Raji (cell line): ENCODE data around the gene F12.
A peak's percentile ranks its signal among the peaks of the same experiment; 100 is the strongest.

Experiments used
- POLR2A ChIP-seq: IDR thresholded peaks from 2 replicates; pipeline ENCODE4 v1.6.1; 2011; ENCODE audit warnings: low read depth, low read length, control low read depth; ENCODE audit not compliant: insufficient read depth

F12 gene

DNA sequence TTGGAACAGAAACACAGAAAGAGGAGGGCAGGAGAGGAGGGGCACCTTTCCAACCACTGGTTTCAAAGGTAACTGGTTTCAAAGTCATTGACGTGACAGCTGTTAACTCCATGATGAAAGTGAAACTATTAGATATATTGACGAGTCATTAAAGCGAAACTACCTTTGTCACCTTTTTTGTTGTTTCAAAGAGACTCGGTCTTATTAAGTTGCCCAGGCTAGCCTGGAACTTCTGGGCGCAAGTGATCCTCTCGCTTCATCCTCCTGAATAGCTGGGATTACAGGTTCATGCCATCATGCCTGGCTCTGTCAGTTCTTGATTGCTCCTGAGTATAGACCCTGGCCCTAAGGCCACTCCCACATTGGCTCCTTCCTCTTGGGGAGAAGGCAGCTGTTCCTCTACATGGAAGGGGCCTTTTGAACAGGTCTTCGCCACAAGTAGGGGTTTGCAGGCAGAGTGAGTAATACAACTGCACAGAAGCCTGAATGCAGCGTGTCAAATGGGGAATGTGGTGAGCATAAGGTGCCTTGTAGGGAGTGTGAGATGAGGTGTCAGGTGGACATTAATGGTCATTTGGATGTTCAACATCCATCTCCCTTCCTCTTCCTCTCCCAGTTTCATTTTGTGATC, 3.4 kb upstream of the F12 start:
- TF ChIP-seq POLR2A: no peak

DNA sequence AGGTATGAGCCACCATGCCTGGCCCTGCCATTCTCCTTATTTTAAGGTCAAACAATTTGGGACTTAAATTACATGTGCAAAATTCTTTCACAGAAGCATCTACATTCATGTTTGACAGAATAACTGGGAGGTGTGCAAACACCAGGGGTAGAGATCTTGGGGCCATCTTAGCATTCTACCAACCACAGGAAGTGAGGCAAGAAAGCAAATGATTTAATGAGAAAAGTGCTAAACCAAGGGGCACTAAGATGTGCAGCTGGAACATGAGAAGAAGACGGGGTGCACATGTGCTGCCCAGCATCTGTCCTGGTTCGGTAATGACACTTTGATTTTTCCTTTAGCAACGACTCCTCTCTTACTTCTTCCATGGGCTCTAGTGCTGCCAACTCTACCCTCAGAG, 1.2 kb upstream of the F12 start:
- no peak for TF ChIP-seq POLR2A

DNA sequence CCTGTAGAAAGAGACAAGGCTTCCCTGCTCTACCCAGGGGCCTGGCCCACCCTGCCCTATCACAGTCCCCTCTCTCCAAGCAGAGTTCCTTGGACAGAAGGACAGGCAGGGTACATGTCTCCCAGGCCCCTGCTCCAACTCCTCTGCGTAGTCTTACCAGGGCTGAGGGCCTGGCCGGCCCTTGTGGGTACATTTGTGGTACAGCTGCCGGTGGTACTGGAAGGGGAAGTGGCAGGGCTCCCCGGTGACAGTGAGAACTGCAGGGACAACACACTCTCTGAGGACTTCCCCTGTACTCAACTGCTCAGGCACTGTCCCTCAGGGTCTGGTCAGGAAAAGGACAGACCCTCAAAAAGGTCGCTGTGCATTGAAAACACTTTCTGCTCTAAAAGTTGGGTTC, 3.6 kb downstream of the F12 start:
- no peak for TF ChIP-seq POLR2A

DNA sequence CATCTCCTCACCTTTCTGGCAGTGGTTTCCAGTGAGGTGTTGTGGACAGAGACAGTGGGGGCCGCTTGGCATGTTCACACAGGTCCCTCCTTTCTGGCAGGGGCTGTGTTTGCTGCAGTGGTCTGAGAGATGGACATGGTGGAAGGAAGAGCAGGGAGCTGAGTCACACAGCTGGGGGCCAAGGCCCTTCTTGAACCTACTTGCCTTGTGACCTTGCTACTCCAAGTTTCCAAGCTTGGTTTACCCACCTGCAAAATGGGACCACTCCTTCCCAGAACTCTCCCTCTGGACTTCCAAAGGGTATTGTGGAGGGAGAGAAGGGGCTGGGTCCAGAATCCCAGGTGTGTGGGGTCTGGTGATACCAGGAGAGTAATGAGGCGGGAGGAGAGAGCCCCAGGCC, 4.1 kb downstream of the F12 start:
- TF ChIP-seq POLR2A: no peak

DNA sequence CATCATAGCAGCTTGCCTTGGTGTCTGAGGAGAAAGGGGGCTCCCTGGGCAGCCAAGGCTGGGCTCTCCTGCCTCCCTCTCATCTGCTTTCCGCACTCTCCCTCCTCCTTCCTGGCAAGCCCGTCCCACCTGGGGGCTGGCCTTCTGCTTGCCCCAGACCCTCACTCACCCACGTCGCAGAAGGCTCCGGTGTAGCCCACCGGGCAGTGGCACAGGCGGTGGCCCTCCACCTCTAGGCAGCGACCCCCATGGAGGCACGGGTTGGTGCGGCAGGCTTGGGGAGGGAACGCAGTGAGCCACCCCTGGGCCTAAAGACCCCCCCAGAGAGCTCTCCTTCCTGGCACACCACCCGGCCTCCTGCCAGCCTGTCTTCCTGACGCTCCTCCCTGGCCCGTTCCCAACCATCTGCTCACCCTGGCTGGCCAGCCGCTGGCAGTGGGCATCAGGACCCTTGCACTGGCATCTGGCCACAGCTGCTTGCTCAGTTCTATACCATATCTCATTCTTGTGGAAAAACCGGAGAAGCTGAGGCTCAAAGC, 4.7 kb downstream of the F12 start:
- TF ChIP-seq POLR2A: no peak

DNA sequence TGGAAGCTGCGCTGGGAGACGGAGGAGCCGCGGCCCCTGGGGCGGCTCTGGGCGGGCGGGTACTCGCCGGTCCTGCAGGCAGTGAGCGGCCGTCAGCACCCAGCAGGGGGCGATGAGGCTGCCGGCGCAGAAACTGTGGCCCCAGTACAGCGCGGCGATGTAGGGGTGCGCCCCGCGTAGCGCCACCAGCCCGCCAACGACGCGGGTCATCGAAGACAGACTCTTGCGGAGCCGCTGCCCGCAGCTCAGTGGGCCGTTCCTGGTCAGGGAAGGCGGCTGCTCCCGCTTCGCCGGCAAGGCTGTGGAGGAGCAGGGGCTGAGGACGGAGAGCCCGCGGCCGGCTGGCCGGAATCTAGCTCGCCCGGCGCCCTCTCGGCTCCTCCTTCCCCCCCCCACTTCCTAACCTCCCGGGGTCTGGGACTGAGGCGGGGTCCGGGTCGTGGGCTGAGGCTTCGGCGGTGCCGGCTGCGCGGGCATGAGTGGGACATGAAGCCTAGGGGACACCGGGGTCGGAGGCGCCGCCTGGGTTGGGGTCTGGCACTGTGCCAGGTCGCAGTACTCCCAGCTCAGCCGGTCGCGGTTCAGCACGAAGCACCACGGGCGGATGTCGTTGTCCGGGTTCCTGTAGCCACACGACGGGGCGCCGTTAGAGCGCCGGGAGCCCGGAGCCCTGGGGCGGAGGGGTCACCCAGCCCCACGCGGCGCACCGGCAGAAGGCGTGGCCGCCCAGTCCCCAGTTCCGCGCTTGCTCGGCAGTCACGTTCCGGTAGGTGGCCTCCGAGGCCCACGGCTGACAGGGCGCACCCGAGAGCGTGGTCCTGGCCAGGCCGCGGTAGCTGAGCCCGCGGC, 5.3 kb downstream of the F12 start:
- peak; percentile 48 for TF ChIP-seq POLR2A

DNA sequence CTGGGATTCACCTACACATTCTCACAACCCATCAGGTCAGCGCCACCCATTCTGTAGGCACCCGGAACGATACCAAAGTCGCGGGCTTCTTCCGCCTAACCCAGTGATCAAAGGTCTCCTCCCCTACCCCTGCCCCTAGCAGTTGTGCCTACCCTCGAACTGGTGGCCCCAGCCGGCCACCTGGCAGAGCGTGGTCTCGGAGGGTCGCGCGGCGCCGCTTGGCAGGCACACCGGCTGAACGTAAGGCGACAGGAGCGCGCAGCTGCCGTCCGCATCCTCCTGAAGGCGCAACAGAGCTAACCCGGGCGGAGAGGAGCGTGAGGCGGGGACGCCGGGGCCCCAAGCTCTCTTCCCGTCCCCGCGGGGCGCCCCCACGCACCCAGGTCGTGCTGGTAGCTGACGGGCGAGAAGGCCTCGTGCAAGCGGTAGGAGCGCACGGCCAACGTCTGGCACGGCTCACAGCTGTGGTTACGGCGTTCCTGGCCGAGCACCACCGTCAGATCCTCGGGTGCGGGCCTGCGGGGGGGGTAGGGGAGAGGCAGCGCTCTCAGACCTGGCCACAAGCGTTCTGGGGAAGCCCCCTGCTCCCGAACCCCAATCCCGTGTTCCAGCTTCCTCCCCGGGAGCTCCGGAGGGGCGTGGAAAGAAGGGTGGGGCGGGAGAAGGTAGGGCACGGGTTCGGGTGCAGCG, 6.1 kb downstream of the F12 start:
- TF ChIP-seq POLR2A: no peak

DNA sequence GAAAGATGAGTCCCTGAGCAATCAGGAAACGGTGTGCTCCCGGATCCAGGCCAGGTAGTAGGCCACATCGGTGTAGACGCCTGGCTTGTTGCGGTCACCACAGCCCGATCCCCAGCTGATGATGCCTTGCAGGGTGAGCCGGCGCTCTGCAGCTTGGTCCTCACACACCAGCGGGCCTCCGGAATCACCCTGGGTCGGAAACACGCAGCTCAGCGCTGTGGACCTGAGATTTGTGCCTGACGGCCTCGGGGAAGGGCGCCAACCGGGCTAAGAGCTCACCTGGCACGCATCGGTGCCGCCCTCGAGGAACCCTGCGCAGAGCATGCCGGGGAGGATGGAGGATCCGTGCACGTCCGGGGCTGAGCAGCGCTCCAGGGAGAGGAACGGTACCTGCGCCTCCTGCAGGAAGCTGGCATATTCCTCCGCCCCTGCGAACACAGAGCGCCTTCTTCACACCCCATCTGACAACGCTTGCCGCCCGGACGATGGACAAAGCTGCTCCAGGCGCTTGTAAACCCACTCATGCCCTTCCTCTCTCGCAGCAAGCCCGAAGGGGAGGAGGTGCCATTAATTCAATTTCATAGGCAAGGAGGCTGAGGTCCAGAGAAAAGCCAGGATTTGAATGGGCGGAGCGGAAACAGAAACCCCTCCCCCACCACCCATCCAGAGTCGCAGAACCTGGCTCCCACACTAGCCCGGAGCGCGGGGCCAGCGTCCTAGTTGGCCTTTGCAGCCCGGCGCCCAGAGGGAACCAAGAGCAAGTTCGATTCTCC, 6.9 kb downstream of the F12 start:
- TF ChIP-seq POLR2A: no peak

DNA sequence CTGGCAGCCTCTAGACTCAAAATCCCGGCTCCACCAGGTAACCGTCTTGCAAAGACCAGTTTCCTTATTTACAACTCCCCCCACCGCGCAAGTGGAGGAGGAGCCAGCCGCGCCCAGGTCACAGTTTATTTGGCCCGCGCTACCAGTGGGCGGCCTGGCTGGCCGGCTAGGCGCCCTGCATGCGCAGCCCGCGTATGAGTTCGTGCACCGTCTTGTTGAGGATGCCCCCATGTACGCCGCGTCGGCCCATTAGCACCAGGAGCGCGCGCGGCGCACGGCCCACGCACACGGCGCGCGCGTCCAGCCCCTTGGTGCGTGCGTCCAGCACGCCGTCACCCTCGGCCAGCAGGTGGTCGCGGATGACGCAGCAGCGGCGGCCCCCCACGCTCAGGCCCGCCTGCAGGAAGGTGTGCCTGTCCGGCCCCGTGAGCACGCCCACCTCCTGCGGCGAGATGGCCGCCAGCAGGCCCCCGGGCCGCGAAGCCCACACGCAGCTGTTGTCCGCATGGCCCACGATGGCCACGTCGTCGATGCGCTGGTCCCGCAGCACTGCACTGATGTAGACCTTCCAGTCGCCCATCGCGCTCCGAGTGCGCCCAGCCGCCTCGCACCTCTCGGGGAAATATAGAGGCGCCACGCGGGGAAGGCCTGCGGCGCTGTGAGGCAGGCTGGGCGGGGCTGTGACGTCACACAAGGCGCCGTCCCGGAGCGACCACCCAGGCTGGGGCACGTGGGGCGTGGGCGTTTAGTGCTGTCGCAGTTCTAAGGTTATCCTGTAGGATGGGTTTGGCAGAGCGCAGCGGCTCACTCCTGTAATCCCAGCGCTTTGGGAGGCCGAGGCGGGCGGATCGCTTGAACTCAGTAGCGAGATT, 9.1 kb downstream of the F12 start, which contains the start of gene PFN3:
TSS of gene PFN3 (minus strand) at position 665 of the 872 bp plus-strand sequence. CDS start at position 580, 85 bp downstream.
- no peak for TF ChIP-seq POLR2A

DNA sequence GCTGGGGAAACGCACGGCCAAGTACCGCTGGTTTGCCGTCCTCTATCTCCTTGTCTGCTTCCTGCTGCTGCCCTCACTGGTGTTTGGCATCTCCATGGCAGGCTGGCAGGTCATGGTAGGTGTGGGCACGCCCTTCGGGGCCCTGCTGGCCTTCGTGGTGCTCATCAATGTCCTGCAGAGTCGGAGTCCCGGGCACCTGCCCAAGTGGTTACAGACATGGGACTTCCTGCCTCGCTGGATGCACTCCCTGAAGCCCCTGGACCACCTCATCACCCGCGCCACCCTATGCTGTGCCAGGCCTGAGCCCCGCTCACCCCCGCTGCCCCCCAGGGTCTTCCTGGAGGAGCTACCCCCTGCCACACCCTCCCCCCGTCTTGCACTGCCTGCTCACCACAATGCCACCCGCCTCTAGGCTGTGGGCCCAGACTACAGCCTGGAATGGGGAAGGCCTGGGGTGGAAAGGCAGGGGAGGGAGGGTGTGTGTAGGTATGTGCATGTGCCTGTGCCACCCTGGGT, 11.4 kb downstream of the F12 start:
- no peak for TF ChIP-seq POLR2A

DNA sequence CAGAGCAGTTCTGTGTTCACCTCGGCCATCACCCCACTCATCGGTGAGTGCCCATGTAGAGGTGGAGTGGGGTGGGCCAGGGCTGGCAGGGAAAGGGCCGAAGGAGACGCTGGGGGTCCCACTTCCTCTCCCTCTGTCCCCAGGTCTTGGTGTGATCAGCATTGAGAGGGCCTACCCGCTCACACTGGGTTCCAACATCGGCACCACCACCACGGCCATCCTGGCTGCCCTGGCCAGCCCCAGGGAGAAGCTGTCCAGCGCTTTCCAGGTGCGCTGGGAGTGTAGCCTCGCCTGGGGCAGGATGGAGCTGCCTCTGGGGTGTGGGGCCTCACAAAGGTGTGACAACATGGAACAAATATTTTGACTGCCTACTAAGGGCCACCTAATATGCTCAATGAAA, 12.6 kb downstream of the F12 start:
- no peak for TF ChIP-seq POLR2A

DNA sequence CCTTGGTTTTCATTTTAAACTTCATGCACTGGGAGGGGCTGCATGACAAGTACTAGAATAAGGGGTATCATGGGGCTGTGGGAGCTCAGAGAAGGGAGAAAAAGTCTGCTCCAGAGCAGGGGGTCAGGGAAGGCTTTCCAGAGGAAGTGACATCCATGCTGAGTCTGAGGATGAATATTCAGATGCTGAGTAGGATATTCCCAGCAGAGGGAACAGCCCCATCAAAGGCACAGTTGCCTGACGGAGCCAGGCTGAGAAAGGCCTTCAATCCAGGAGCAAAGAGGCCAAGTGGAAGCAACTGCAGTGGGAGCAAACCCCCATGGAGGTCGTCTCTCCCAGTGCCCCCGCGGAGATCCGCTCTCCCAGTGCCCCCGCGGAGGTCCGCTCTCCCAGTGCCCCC, 13.3 kb downstream of the F12 start:
- TF ChIP-seq POLR2A: no peak

DNA sequence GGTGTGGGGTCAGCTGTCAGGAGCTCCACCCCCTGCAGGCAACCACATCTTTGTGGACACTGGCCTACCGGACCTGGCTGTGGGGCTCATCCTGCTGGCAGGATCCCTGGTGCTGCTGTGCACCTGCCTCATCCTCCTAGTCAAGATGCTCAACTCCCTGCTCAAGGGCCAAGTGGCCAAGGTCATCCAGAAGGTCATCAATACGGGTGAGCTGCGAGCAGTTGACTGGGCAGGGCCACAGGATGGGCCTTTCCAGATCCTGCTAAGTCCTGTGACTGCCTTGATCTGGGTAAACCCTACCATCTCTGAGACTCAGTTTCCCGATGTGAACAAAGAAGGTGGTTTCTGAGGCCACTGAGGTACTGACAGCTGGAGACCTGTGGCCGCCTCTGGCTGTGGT, 15.4 kb downstream of the F12 start:
- TF ChIP-seq POLR2A: no peak

DNA sequence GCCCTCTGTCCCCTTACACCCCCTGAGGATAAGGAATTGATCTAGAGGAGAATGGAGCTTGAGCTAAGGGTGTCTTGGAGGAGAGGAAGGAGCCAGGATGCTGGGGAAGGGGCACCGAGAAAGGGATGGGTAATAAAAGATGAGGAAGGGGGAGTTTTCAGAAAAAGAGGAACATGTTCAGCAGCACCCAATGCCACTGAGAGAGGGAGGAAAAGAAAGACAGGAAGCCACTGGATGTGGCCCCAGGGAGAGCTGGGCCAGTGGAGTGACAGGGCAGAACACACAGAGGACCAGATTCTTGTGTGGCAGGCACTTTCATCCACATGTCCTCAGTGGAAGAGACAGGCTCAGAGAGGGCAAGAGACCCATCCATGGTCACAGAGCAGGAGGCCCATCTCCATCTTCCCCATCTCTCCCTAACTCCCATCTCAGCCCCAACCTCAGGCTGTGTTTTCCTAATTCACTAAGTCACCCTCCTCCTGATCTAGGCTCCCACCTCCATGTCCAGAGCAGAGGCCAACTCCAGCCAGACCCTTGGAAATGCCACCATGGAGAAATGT, 16.1 kb downstream of the F12 start:
- TF ChIP-seq POLR2A: no peak

DNA sequence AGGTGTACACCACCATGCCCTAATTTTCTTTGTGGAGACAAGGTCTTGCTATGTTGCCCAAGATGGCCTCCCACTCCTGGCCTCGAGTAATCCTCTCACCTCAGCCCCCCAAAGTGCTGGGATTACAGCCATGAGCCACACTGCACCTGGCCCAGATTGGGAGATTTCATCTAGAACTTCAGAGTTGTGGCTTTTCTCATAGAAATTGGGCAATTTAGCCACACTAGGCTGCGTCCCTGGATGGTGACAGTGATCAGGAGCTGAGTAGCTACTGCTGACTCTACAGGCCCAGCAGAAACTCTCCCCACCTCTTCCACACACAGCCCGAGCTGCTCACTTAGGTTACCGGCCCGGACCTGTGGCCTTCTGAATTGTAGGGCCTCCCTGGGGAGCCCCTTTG, 16.6 kb downstream of the F12 start:
- no peak for TF ChIP-seq POLR2A
